C4-2B (cell line): ENCODE data around the gene BRD8.
"Not testable (repeated sequence)": the region's sequence is repeated elsewhere in the genome, so short reads cannot be mapped to it uniquely, and the experiment has no call there.

Experiments used
- H3K27ac ChIP-seq: fragments of 450-650 bp; 2 replicates; pipeline ENCODE4 v1.5.1; 2017
- CTCF ChIP-seq: fragments of 450-650 bp; conservative IDR thresholded peaks from 2 replicates; pipeline ENCODE4 v1.5.1; 2017; ENCODE audit warnings: mild to moderate bottlenecking
- ZFX ChIP-seq: fragments of 450-650 bp; IDR thresholded peaks from 2 replicates; pipeline ENCODE4 v1.6.1; 2017

The BRD8 gene

GRCh38 chr5:138159666-138160065, 18.8 kb downstream of the BRD8 start:
- TF ChIP-seq CTCF, result no peak
- no peak for TF ChIP-seq ZFX
- H3K27ac ChIP-seq, result no peak overlapping the region

DNA sequence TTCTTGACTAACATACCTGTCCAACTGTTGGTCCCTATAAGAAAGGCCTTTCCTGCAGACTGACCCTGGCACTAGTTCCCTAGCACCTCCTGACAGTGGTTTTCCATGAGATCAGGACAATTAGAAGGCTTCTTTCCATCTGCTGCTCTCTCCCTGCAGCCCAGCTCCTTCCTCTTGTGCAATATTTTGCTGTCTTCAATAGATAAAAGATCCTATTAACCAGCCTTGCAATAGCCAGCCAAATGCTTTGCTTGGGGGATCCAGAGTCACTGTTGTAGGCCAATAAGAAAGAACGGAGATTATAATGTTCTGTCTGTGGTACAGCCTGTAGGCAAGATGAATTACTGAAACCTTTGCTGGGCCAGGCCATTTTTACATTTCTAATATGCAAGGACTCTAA, 20.8 kb downstream of the BRD8 start:
- no peak for TF ChIP-seq ZFX
- TF ChIP-seq CTCF, result no peak
- H3K27ac ChIP-seq, result no peak overlapping the region

DNA sequence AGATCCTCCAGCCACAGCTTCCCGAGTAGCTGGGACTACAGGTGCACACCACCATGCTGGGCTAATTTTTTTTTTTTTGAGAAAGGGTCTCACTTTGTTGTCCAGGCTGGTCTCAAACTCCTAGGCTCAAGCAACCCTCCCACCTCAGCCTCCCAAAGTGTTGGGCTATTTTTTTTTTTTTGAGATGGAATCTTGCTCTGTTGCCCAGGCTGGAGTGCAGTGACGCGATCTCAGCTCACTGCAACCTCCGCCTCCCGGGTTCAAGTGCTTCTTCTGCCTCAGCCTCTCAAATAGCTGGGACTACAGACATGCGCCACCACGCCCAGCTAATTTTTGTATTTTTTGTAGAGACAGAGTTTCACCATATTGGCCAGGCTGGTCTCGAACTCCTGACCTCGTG, 22.5 kb downstream of the BRD8 start:
- not testable (repeated sequence) for H3K27ac ChIP-seq

DNA sequence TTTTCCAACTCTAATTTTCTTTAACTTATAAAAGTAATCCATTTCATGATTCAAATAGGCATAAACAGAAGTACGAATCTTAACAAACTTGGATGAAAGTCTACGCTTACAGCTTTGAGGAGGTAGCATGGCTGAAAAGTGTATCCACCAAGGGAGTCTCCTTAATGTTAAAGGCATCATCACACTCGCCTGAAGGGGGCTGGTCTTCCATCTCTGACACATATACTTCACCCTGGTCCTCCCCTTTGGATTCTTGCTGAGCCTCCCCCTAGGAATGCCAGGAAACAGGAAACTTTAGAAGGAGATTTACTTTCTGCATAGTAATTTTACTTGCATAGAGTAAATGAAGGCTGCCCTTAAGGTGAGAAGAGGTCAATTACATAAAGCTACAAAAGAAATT, 28.9 kb downstream of the BRD8 start:
- H3K27ac ChIP-seq, result no peak overlapping the region
- TF ChIP-seq CTCF (no peak), ZFX (no peak)

- no peak overlapping the region for H3K27ac ChIP-seq
- no peak for TF ChIP-seq CTCF
- no peak for TF ChIP-seq ZFX
Observed at GRCh38 chr5:138148811-138149210, 29.6 kb downstream of the BRD8 start.

DNA sequence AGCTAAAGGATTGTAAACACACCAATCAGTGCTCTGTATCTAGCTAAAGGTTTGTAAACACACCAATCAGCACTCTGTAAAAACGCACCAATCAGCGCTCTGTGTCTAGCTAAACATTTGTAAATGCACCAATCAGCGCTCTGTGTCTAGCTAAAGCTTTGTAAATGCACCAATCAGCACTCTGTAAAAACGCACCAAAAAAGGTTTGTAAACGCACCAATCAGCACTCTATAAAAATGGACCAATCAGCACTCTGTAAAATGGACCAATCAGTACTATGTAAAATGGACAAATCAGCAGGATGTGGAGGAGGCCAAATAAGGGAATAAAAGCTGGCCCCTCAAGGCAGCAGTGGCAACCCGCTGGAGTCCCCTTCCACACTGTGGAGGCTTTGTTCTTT, 34.9 kb downstream of the BRD8 start:
- H3K27ac ChIP-seq, result not testable (repeated sequence)

DNA sequence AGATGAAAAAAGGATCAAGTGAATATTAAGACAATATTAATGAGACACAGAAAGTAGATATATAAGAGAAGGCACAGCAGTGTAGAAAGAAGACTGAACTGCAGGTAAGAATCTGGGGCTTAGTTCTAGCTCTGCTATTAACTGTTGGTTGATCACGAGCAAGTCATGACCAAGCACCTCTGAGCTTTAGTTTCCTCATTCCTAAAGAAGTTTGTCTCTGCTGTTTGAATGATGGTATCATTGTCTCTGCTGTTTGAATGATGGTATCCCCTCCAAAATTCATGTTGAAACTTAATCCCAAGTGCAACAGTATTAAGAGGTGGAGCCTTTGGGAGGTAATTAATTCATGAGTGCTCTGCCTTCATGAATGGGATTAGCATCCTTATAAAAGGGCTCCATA, 36.7 kb downstream of the BRD8 start:
- TF ChIP-seq CTCF, result no peak
- no peak for TF ChIP-seq ZFX
- no peak overlapping the region for H3K27ac ChIP-seq

DNA sequence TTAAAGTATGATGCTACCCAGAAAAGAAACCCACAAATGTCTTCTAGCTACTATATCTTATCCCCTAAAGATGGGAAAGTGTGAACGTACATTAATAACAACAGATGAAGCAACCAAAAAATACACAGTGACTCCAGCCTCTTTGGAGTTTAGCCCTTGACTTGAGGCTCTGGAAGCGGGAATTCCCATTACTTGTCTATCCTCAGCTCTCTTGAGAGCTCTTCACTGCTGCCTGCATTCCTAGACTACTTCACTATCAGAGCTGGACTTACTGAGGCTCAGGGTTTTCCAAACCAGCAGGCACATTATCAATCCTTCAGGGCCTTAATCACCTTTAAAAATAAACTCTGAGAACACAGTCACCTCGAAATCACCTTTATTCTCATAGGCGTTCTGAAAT, 38.2 kb downstream of the BRD8 start:
- H3K27ac ChIP-seq, result no peak overlapping the region
- TF ChIP-seq ZFX (no peak), CTCF (no peak)

- TF ChIP-seq ZFX, result no peak
- no peak for TF ChIP-seq CTCF
Observed at GRCh38 chr5:138139781-138140090, 38.7 kb downstream of the BRD8 start.

More at GRCh38 chr5:138139781-138140090, 38.7 kb downstream of the BRD8 start:
- no peak overlapping the region for H3K27ac ChIP-seq
